Stomach (tissue), 9 donors: ENCODE data around the gene GAL3ST3. TPM values are rescaled to one million over a fixed set of nuclear protein-coding genes. Genes with fewer than 3 reads are reported as not detected.
"Not testable (repeated sequence)": the region's sequence is repeated elsewhere in the genome, so short reads cannot be mapped to it uniquely, and the experiment has no call there.

Source experiments
- DNase-seq, 2 donors: peaks; one replicate each; pipeline versions ENCODE4 v3.0.0 to v3.0.0-alpha.2; 2013 to 2019
- H3K27ac ChIP-seq, 5 donors: fragments of 200-600 bp in 4 of 5; sonication (generic) in 4 of 5; one replicate each; pipeline ENCODE4 v1.5.1; 2013 to 2019; ENCODE audit warnings: mild to moderate bottlenecking in 1 of 5, moderate library complexity in 1 of 5
- H3K27me3 ChIP-seq, 3 donors: fragments of 200-600 bp; sonication (generic); one replicate each; pipeline ENCODE4 v1.5.1; 2017 to 2019; ENCODE audit warnings: mixed run types in 1 of 3
- H3K36me3 ChIP-seq, 4 donors: fragments of 200-600 bp; sonication (generic); 1 replicate in 3 of 4; 2 replicates in 1 of 4; pipeline ENCODE4 v1.5.1; 2016 to 2019
- H3K4me1 ChIP-seq, 4 donors: fragments of 200-600 bp; sonication (generic); one replicate each; pipeline ENCODE4 v1.5.1; 2016 to 2019
- H3K4me3 ChIP-seq, 4 donors: fragments of 200-600 bp; sonication (generic) in 3 of 4; one replicate each; pipeline ENCODE4 v1.5.1; 2016 to 2019; ENCODE audit warnings: mild to moderate bottlenecking in 1 of 4
- H3K9me3 ChIP-seq, 4 donors: fragments of 200-600 bp; sonication (generic); one replicate each; pipeline ENCODE4 v1.5.1; 2016 to 2019
- CTCF ChIP-seq, 7 experiments: fragments of 450-650 bp in 4 of 7; fragments of 200-600 bp in 3 of 7; sonication (generic) in 3 of 7; IDR thresholded peaks; one replicate each; pipeline ENCODE4 v1.5.1; 2016 to 2019; ENCODE audit warnings: antibody characterized with exemption in 7 of 7, control low read depth in 2 of 7, mild to moderate bottlenecking in 1 of 7
- EP300 ChIP-seq: sonication (generic); formaldehyde crosslinking; IDR thresholded peaks from one replicate; pipeline ENCODE4 v1.6.1; 2017; ENCODE audit warnings: antibody characterized with exemption
- POLR2A ChIP-seq, 4 donors: fragments of 450-650 bp; IDR thresholded peaks; one replicate each; pipeline ENCODE4 v1.6.1; 2016; ENCODE audit warnings: antibody characterized with exemption in 4 of 4, control low read depth in 2 of 4, mild to moderate bottlenecking in 1 of 4, moderate library complexity in 1 of 4
- POLR2AphosphoS5 ChIP-seq, 3 donors: sonication (generic); formaldehyde crosslinking; IDR thresholded peaks; one replicate each; pipeline ENCODE4 v1.6.1; 2016; ENCODE audit warnings: antibody characterized with exemption in 3 of 3
- WGBS, 5 donors: extraction: QIAGEN DNeasy Blood & Tissue Kit in 3 of 5; methylation state at CpG; one replicate each; pipeline versions ENCODE4 v1.1.5 to v1.1.7; 2013 to 2018; 5-methylcytosine and 5-hydroxymethylcytosine counted together
- intact Hi-C: fragments of 100-400 bp; cut with DNase I; formaldehyde crosslinking; loops from one replicate; pipeline ENCODE4 v1.15.1; 2023; ENCODE audit warnings: low total_unique reads
- polyA plus RNA-seq, 3 donors: library from polyadenylated mRNA; stranded (reverse); fragments of 200-250 nt; gene quantifications; one replicate each; pipeline ENCODE4 v1.2.3, GENCODE V29; 2013
- total RNA-seq, 5 donors: library from RNA; depleted of rRNA; stranded (reverse); fragments of >200 nt; gene quantifications; one replicate each; pipeline versions ENCODE4 v1.1.0 to v1.2.3, GENCODE V29; 2014 to 2016
- donor health status: healthy with polysubstance abuse.
- donor health status: Bipolar disorder and iron deficiency.
- donor health status: healthy.

Gene GAL3ST3
- total and polyA plus RNA-seq, 8 donors = not detected

- WGBS, 5 donors = 6 to 26% (median 12%) methylated on average over 5 of the region's 5 CpGs
Measured at GRCh38 chr11:66081505-66081904, 32.5 kb upstream of the GAL3ST3 start.

GRCh38 chr11:66080055-66080817 is 31.3 kb upstream of the GAL3ST3 start:
- Histone ChIP-seq H3K4me1 (peaks cover 27 to 79% (median 58%) of the 10 kb centered on the region in 4 donors), H3K36me3 (peaks cover 0 to 17% (median 9%) of the 10 kb centered on the region in 4 donors), H3K9me3 (no peaks in the 10 kb centered on the region), H3K27me3 (no peaks in the 10 kb centered on the region), H3K4me3 (no peak overlapping the region), H3K27ac (peak overlapping the region in 4 of 5 donors; percentile 22 to 80 (median 57))
- DNase-seq = peak; percentile 51 to 52
- intact Hi-C loops = no loop called here
- WGBS, 5 donors = 54 to 58% (median 56%) methylated on average over 9 of the region's 9 CpGs
- TF ChIP-seq POLR2A (IDR thresholded peaks at IDR 0.05) (no peak), EP300 (no peak), POLR2AphosphoS5 (IDR thresholded peaks at IDR 0.05) (peak in 1 of 3 donors; percentile 10)

More at GRCh38 chr11:66081505-66081904, 32.5 kb upstream of the GAL3ST3 start:
- Histone ChIP-seq H3K27me3 (no peaks in the 10 kb centered on the region), H3K9me3 (no peaks in the 10 kb centered on the region), H3K27ac (peak overlapping the region in 4 of 5 donors; percentile 13 to 80 (median 57)), H3K4me1 (peaks cover 27 to 78% (median 59%) of the 10 kb centered on the region in 4 donors), H3K36me3 (peaks cover 0 to 10% (median 3%) of the 10 kb centered on the region in 4 donors), H3K4me3 (no peak overlapping the region)
- TF ChIP-seq POLR2A (IDR thresholded peaks at IDR 0.05) (no peak), POLR2AphosphoS5 (IDR thresholded peaks at IDR 0.05) (peak in 1 of 3 donors; percentile 11)
- intact Hi-C loops = no loop called here
- peak; percentile 78 to 84 for DNase-seq

GRCh38 chr11:66078949-66079348 is 30.0 kb upstream of the GAL3ST3 start:
- H3K4me1 ChIP-seq = peaks cover 26 to 67% (median 49%) of the 10 kb centered on the region in 4 donors
- H3K9me3 ChIP-seq, DNase-seq, H3K27ac ChIP-seq, H3K27me3 ChIP-seq, H3K4me3 ChIP-seq: not testable (repeated sequence)
- H3K36me3 ChIP-seq = peaks cover 0 to 30% (median 18%) of the 10 kb centered on the region in 4 donors
- intact Hi-C loops = loop anchor here (10.0 kb wide), 1 partner anchor 56 kb away; no protein-coding TSS in a partner anchor
- 80 to 93% (median 85%) methylated on average over 7 of the region's 7 CpGs for WGBS, 5 donors

GRCh38 chr11:66077927-66078326 is 29.0 kb upstream of the GAL3ST3 start:
- H3K36me3 ChIP-seq = peaks cover 0 to 35% (median 23%) of the 10 kb centered on the region in 4 donors
- intact Hi-C loops = loop anchor here (10.0 kb wide), 1 partner anchor 57 kb away; no protein-coding TSS in a partner anchor
- WGBS, 5 donors = 84 to 93% (median 91%) methylated on average over 3 of the region's 3 CpGs
- DNase-seq = no peak
- TF ChIP-seq EP300 (no peak), POLR2A (IDR thresholded peaks at IDR 0.05) (no peak), CTCF (IDR thresholded peaks at IDR 0.05) (no peak), POLR2AphosphoS5 (IDR thresholded peaks at IDR 0.05) (no peak)
- H3K4me1 ChIP-seq = peaks cover 17 to 61% (median 43%) of the 10 kb centered on the region in 4 donors
- no peaks in the 10 kb centered on the region for H3K27me3 ChIP-seq
- H3K9me3 ChIP-seq = no peaks in the 10 kb centered on the region
- no peak overlapping the region for H3K4me3 ChIP-seq
- no peak overlapping the region for H3K27ac ChIP-seq

- 76 to 91% (median 88%) methylated on average over 6 to 9 of the region's 9 CpGs for WGBS, 5 donors
- no peak overlapping the region for H3K4me3 ChIP-seq
- no peaks in the 10 kb centered on the region for H3K27me3 ChIP-seq
- DNase-seq = no peak
- no peak overlapping the region for H3K27ac ChIP-seq
- H3K36me3 ChIP-seq = peaks cover 0 to 35% (median 23%) of the 10 kb centered on the region in 4 donors
- H3K4me1 ChIP-seq = peaks cover 21 to 61% (median 43%) of the 10 kb centered on the region in 4 donors
- intact Hi-C loops = loop anchor here (10.0 kb wide), 1 partner anchor 58 kb away; no protein-coding TSS in a partner anchor
- TF ChIP-seq EP300 (no peak), POLR2AphosphoS5 (IDR thresholded peaks at IDR 0.05) (no peak), POLR2A (IDR thresholded peaks at IDR 0.05) (no peak), CTCF (IDR thresholded peaks at IDR 0.05) (no peak)
- no peaks in the 10 kb centered on the region for H3K9me3 ChIP-seq
Measured at GRCh38 chr11:66076561-66076960, 27.6 kb upstream of the GAL3ST3 start.
